GM19023 (cell line): ENCODE results near the gene HDGFL3.
"Not testable (repeated sequence)": the region's sequence is repeated elsewhere in the genome, so short reads cannot be mapped to it uniquely, and the experiment has no call there.

Experiments
- ATAC-seq: cut with Tn5 transposase; IDR thresholded peaks from one replicate; pipeline ENCODE4 v1.9.1; 2021; ENCODE audit warnings: mild to moderate bottlenecking, moderate library complexity; ENCODE audit not compliant: unreplicated experiment

HDGFL3 gene

DNA sequence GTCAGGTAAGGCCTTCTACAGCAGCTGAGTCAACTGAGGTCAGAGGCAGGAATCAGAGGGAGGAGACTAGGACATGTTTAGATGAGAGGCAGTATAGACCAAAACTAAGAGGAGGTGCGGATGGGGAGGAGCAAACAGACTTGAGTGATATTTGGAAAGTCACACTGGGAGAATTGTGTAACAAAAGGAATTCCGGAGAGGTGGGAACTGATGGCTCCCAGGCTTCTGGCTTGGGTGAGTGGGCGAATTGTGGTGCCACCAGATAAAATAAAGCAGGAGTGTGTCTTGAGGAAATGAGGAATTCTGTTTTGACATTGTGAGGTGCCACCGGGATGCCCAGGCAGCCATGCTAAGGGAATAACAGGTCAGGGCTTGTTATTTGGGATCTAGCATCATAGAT is 103.5 kb downstream of the HDGFL3 start:
- no peak for ATAC-seq

GRCh38 chr15:83102346-83102745 is 105.3 kb downstream of the HDGFL3 start:
- ATAC-seq, result no peak

GRCh38 chr15:83100097-83100646 is 107.5 kb downstream of the HDGFL3 start:
- no peak for ATAC-seq

DNA sequence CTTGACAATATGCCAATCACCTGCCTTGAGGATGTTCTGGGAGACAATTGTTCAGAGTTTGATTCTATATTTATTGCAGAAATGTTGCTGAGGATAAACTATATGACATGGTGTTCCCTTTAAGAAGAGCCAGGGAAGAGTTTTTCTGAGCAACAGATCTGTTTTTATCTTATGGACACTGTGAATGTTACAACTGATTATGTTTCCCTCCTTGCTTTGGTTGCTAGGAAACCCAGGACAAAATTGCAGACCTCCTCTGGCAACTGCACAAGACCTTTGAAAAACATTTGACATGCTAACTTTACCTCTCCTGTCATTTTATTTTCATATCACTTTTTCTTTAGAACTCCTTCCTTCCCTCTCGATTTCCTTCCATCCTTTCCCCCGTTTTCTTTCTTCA is 108.3 kb downstream of the HDGFL3 start:
- ATAC-seq, result no peak

DNA sequence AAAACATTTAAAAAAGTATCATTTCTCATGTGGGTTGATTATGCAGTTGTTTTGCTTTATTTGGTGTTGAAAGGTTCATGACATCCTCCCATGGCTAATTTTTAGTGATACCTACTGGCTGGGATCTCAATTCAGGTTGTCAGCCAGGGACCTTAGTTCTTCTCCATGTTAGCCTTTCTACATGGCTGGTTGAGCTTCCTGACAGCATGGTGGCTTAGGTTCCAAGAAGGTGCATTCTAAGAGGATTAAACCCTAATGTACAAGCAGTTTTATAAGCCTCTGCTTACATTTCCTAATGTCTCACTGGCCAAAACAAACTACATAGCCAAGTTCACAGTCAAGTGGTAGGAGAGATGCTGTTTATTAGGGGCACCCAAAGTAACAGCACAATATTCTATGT is 109.5 kb downstream of the HDGFL3 start:
- ATAC-seq, result no peak

DNA sequence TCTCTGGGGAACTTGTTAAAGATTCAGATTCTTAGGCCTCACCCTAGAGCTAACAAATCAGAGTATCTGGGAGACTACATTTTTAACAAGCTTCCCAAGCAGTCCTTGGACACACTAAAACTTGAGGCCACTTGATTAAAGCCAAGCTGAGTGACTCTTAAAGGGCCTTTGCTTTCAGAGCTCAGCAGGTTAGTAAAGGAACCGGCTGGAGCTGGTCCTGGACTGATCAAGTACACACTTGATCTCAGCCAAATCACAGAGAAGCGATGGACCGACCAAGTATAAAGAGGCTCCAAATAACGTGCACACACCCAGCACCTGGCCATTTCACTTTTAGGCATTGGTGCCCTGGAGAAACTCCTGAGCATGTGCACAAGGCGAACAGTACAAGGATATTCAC is 113.0 kb downstream of the HDGFL3 start:
- ATAC-seq, result no peak

GRCh38 chr15:83092309-83092976 is 115.2 kb downstream of the HDGFL3 start:
- ATAC-seq, result no peak

GRCh38 chr15:83091965-83092308 is 115.7 kb downstream of the HDGFL3 start:
- ATAC-seq, result not testable (repeated sequence)

DNA sequence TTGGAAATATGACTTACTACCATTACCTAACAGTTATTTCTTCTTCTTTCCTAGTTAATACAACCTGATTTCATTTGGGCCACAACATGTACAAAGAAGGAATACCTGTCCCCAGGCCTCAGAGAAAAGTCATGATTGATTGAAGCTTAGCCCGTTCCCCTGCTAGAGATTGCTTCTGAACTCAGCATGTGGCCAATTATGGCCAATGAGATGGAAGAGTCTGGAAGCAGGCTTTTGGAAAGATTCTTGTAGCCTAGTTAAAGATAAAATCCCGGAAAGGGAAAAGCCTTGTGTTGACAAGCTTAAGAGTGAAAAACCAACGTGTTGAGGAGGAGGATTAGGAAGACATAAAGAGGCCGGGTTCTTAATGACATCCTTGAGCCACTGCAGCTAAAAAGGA is 117.2 kb downstream of the HDGFL3 start:
- ATAC-seq, result no peak

- ATAC-seq, result no peak
These were observed 118.7 kb downstream of the HDGFL3 start for GRCh38 chr15:83088876-83089275.

DNA sequence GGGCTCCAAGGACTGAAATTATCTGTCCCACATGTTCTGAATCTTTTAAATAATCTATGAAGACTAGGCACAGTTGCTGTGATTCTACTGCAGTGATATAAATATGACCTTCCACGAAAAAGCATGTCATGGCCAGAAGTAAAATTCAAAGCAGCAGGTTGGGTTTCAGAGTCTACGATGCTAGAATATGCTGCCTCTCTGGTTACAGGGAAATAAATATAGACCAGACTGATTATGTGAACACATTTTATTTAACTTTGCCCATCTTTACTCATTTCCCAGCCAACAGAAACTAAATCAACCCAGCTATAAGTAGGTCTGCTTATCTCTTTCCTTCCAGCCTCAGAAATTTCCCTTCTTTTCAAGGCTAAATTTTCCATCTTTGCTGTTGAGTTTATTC is 120.0 kb downstream of the HDGFL3 start:
- no peak for ATAC-seq

- ATAC-seq, result not testable (repeated sequence)
These were observed 121.6 kb downstream of the HDGFL3 start for GRCh38 chr15:83085864-83086552.

DNA sequence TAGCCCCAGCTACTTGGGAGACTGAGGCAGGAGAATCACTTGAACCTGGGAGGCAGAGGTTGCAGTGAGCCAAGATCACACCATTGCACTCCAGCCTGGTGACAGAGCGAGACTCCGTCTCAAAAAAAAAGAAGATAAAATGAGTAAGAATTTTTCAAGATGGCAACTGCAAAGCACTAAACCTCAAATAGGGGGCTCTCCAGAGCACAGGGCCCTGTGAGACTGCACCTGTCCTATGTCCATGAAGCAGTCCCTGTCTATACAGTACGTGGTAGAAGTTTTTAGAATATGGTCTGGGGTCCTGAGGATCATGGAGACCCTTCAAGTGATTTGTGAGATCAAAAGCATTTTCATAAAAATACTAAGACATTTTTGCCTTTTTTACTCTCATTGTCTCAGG is 122.2 kb downstream of the HDGFL3 start:
- not testable (repeated sequence) for ATAC-seq

DNA sequence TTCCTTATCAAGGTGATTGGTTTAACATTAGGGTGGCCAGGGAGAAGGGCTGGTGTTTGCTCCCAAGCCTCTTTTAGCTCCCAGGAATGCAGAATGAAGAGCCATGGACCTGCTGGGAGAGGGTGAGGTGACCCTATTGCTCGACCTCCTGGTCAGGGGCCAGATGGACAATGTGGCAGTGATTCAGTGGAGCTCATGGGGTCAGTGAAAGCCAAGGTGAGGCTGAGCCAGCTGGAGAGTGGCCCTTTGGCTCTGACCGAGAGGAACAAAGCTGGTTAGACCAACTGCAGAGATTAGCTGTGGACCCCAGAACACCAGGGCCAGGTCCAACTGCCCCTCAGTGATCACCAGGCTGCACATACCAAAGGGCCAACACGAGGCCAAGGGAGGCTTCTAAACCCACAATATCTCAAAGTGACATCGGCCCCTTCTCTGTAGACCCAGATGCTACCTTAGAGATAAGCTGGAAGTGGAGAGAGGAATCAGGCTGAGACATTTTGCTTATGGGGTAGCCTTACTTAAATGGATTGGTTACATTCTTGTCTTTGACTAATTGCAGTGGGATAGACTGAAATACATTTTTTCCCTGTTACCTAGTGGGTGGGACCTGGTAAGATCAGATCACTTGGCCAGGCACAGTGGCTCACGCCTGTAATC is 124.8 kb downstream of the HDGFL3 start:
- no peak for ATAC-seq

- no peak for ATAC-seq
These were observed 126.2 kb downstream of the HDGFL3 start for GRCh38 chr15:83081256-83082014.

DNA sequence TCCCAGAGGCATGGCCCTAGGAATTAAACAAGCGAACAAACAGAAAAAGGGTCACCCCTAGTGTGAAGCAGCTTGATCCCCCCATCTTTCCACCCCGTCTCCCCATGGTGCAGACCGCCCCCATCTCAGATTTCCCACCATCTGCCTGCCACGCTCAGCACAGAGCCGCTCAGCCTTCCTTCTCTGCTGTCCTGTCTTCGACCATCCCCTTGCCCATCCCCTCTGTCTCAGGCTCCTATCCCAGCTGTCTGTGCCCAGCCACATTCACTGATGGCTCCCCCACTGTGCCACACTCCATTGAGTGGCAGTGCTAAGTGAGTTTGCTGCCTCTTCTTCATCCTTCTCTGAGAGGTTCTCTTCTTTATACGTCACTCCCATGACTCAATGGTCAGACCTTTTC is 128.9 kb downstream of the HDGFL3 start:
- ATAC-seq, result no peak
